HFF-Myc (cell line): ENCODE data around the gene DLGAP4.

ENCODE experiments used
- DNase-seq: peaks from one replicate; pipeline ENCODE4 v3.0.0-alpha.2; 2011; ENCODE audit warnings: low read depth; ENCODE audit errors: extremely low read depth
- H3K4me3 ChIP-seq: replicated peaks from 2 replicates; pipeline ENCODE4 v1.5.1; 2011; ENCODE audit warnings: low read depth, mild to moderate bottlenecking, control low read depth, low read length
- CTCF ChIP-seq: IDR thresholded peaks from 2 replicates; pipeline ENCODE4 v1.5.1; 2012; ENCODE audit warnings: mild to moderate bottlenecking, low read depth, low read length, control low read depth; ENCODE audit errors: missing control alignments

Gene DLGAP4

GRCh38 chr20:36346256-36346655, 40.1 kb downstream of the DLGAP4 start:
- no peak for DNase-seq
- H3K4me3 ChIP-seq, result no peak overlapping the region
- no peak for TF ChIP-seq CTCF

- H3K4me3 ChIP-seq, result no peak overlapping the region
- TF ChIP-seq CTCF, result no peak
- no peak for DNase-seq
These were observed 43.4 kb downstream of the DLGAP4 start for GRCh38 chr20:36349384-36350170.

GRCh38 chr20:36350439-36350838, 44.3 kb downstream of the DLGAP4 start:
- DNase-seq, result no peak
- TF ChIP-seq CTCF, result no peak
- H3K4me3 ChIP-seq, result no peak overlapping the region

GRCh38 chr20:36351937-36352336, 45.8 kb downstream of the DLGAP4 start:
- TF ChIP-seq CTCF, result no peak
- no peak for DNase-seq
- no peak overlapping the region for H3K4me3 ChIP-seq

- no peak overlapping the region for H3K4me3 ChIP-seq
- no peak for DNase-seq
- no peak for TF ChIP-seq CTCF
These were observed 46.9 kb downstream of the DLGAP4 start for GRCh38 chr20:36352843-36353553.

GRCh38 chr20:36353740-36354139, 47.6 kb downstream of the DLGAP4 start:
- DNase-seq, result no peak
- no peak for TF ChIP-seq CTCF

More at GRCh38 chr20:36353740-36354139, 47.6 kb downstream of the DLGAP4 start:
- H3K4me3 ChIP-seq, result no peak overlapping the region
